IMR-90 (cell line): ENCODE results near the gene DSCAML1. TPM values are rescaled to one million over a fixed set of nuclear protein-coding genes. Genes with fewer than 3 reads are reported as not detected.
"Not testable (repeated sequence)": the region's sequence is repeated elsewhere in the genome, so short reads cannot be mapped to it uniquely, and the experiment has no call there.

Experiments used
- ATAC-seq: fragments of 200-7000 bp; cut with Tn5 transposase; 2 replicates; pipeline ENCODE4 v1.9.1; 2020; ENCODE audit warnings: low read depth, mild to moderate bottlenecking, moderate library complexity
- BruUV-seq: library from RNA; stranded (reverse); fragments of 400-500 nt; replicated peaks from 2 replicates; lab custom pipeline; 2021; lab: Mats Ljungman, UMichigan
- CTCF ChIA-PET: fragments of 300-600 bp; formaldehyde crosslinking; extraction: SDS; loops from one replicate; lab custom pipeline; 2021; ENCODE audit warnings: antibody characterized with exemption; lab: Yijun Ruan, JAX
- POLR2A ChIA-PET: fragments of 300-600 bp; sonication (Branson Sonifier 250); formaldehyde crosslinking; loops from one replicate; lab custom pipeline; 2022; ENCODE audit warnings: antibody characterized with exemption; ENCODE audit not compliant: unreplicated experiment; lab: Charles Lee
- DNase-seq: peaks from one replicate; pipeline ENCODE4 v3.0.0; 2013
- H2AFZ ChIP-seq: replicated peaks from 2 replicates; pipeline ENCODE3; 2013; ENCODE audit warnings: low read length, mild to moderate bottlenecking; ENCODE audit not compliant: poor library complexity
- H2AK5ac ChIP-seq: 2 replicates; pipeline ENCODE4 v1.6.1; 2013; ENCODE audit warnings: low read depth, low read length, inconsistent platforms
- H2AK9ac ChIP-seq: replicated peaks from 2 replicates; pipeline ENCODE3; 2013; ENCODE audit warnings: mild to moderate bottlenecking, low read depth, low read length, moderate library complexity; ENCODE audit not compliant: poor library complexity
- H2BK120ac ChIP-seq: 2 replicates; pipeline ENCODE4 v1.6.1; 2013; ENCODE audit warnings: low read depth, low read length, inconsistent platforms
- H2BK15ac ChIP-seq: 3 replicates; pipeline ENCODE4 v1.6.1; 2013; ENCODE audit warnings: low read depth, low read length, inconsistent platforms
- H2BK20ac ChIP-seq: 2 replicates; pipeline ENCODE4 v1.6.1; 2013; ENCODE audit warnings: low read depth, mild to moderate bottlenecking, inconsistent platforms, low read length, moderate library complexity
- H2BK5ac ChIP-seq: 2 replicates; pipeline ENCODE4 v1.6.1; 2013; ENCODE audit warnings: mild to moderate bottlenecking, low read depth, low read length, inconsistent platforms; ENCODE audit not compliant: poor library complexity, severe bottlenecking
- H3K14ac ChIP-seq: replicated peaks from 2 replicates; pipeline ENCODE4 v1.6.1; 2013; ENCODE audit warnings: low read depth, low read length, inconsistent platforms
- H3K18ac ChIP-seq: 2 replicates; pipeline ENCODE4 v1.6.1; 2013; ENCODE audit warnings: low read depth, low read length, control low read depth
- H3K23ac ChIP-seq: 2 replicates; pipeline ENCODE4 v1.6.1; 2013; ENCODE audit warnings: low read depth, low read length, inconsistent platforms
- H3K27ac ChIP-seq: 2 replicates; pipeline ENCODE4 v1.5.1; 2013; ENCODE audit warnings: mild to moderate bottlenecking, control low read depth, low read length; ENCODE audit not compliant: insufficient read depth
- H3K27me3 ChIP-seq: 2 replicates; pipeline ENCODE4 v1.6.1; 2013; ENCODE audit warnings: low read length; ENCODE audit not compliant: control insufficient read depth, insufficient read depth
- H3K36me3 ChIP-seq: 2 replicates; pipeline ENCODE4 v1.6.1; 2013; ENCODE audit warnings: low read length, mixed read lengths; ENCODE audit not compliant: control insufficient read depth, insufficient read depth
- H3K4ac ChIP-seq: 2 replicates; pipeline ENCODE4 v1.6.1; 2013; ENCODE audit warnings: low read depth, low read length, inconsistent platforms
- H3K4me1 ChIP-seq: 2 replicates; pipeline ENCODE4 v1.6.1; 2013; ENCODE audit warnings: low read length, mixed read lengths; ENCODE audit not compliant: control insufficient read depth, insufficient read depth
- H3K4me2 ChIP-seq: 2 replicates; pipeline ENCODE4 v1.6.1; 2013; ENCODE audit warnings: low read depth, mild to moderate bottlenecking, control low read depth, low read length, moderate library complexity
- H3K4me3 ChIP-seq: 2 replicates; pipeline ENCODE4 v1.5.1; 2013; ENCODE audit warnings: low read depth, mild to moderate bottlenecking, control low read depth, low read length, moderate library complexity; ENCODE audit not compliant: insufficient read depth
- H3K56ac ChIP-seq: 2 replicates; pipeline ENCODE4 v1.6.1; 2013; ENCODE audit warnings: low read length, inconsistent platforms; ENCODE audit not compliant: insufficient read depth; ENCODE audit errors: extremely low read depth
- H3K79me1 ChIP-seq, 2 experiments: 2 replicates each; pipeline ENCODE4 v1.6.1; 2013; ENCODE audit warnings: low read length in 2 of 2, inconsistent platforms in 1 of 2, low read depth in 1 of 2
- H3K9ac ChIP-seq: 2 replicates; pipeline ENCODE4 v1.6.1; 2013; ENCODE audit warnings: low read depth, low read length, control low read depth
- H3K9me1 ChIP-seq: 2 replicates; pipeline ENCODE4 v1.6.1; 2013; ENCODE audit warnings: low read length, inconsistent platforms; ENCODE audit not compliant: insufficient read depth
- H3K9me3 ChIP-seq: 2 replicates; pipeline ENCODE4 v1.6.1; 2013; ENCODE audit warnings: low read length; ENCODE audit not compliant: control insufficient read depth, insufficient read depth
- H4K20me1 ChIP-seq: 2 replicates; pipeline ENCODE4 v1.6.1; 2013; ENCODE audit warnings: low read length, inconsistent platforms; ENCODE audit not compliant: insufficient read depth
- H4K5ac ChIP-seq: 2 replicates; pipeline ENCODE4 v1.6.1; 2013; ENCODE audit warnings: mild to moderate bottlenecking, low read depth, low read length, control low read depth
- H4K8ac ChIP-seq, 2 experiments: 2 replicates each; pipeline ENCODE4 v1.6.1; 2013; ENCODE audit warnings: low read depth in 2 of 2, low read length in 2 of 2, control low read depth in 1 of 2, inconsistent platforms in 1 of 2
- H4K91ac ChIP-seq: 2 replicates; pipeline ENCODE4 v1.6.1; 2013; ENCODE audit warnings: low read depth, low read length, inconsistent platforms; ENCODE audit not compliant: insufficient read depth
- CEBPB ChIP-seq: IDR thresholded peaks from 2 replicates; pipeline ENCODE4 v1.6.1; 2012; ENCODE audit warnings: low read depth, low read length, improper control_type of control experiment
- NFE2L2 ChIP-seq: fragments of 150-350 bp; IDR thresholded peaks from 2 replicates; pipeline ENCODE4 v1.6.1; 2016; ENCODE audit warnings: low read depth, mild to moderate bottlenecking, low read length
- RCOR1 ChIP-seq: IDR thresholded peaks from 2 replicates; pipeline ENCODE4 v1.6.1; 2012; ENCODE audit warnings: mild to moderate bottlenecking, low read length, improper control_type of control experiment; ENCODE audit not compliant: insufficient replicate concordance
- WGBS, 2 experiments: methylation state at CpG; one replicate each; pipeline versions ENCODE4 v1.1.5 to v1.1.7; 2013; ENCODE audit warnings: missing lambda C conversion rate in 2 of 2; ENCODE audit not compliant: insufficient read length in 1 of 2; ENCODE audit errors: extremely low coverage in 2 of 2; 5-methylcytosine and 5-hydroxymethylcytosine counted together
- dilution Hi-C: fragments of 300-500 bp; cut with HindIII; formaldehyde crosslinking; loops from one replicate; pipeline ENCODE4 v1.14.3; 2018; ENCODE audit warnings: low sequenced_read_pairs; ENCODE audit not compliant: unreplicated experiment
- in situ Hi-C: fragments of 300-500 bp; cut with MboI; formaldehyde crosslinking; loops from 3 replicates; pipeline ENCODE4 v1.14.3; 2019; ENCODE audit warnings: low sequenced_read_pairs, inconsistent platforms, mixed read lengths
- intact Hi-C: fragments of 100-400 bp; cut with micrococcal nuclease; formaldehyde crosslinking; loops from 2 replicates; pipeline ENCODE4 v1.10.0; 2022
- polyA plus RNA-seq, 3 experiments: library from polyadenylated mRNA; depleted of rRNA; stranded (reverse); fragments of >200 nt; gene quantifications; 2 replicates each; pipeline ENCODE4 v1.2.3, GENCODE V29; 2012; ENCODE audit warnings: low replicate concordance in 1 of 3
- total RNA-seq: library from RNA; depleted of rRNA; stranded (reverse); fragments of >200 nt; gene quantifications from 2 replicates; pipeline ENCODE4 v1.2.3, GENCODE V29; 2012

Gene DSCAML1
- total and polyA plus RNA-seq, 2 of the 4 experiments (the other 2 are of a cell fraction), result not detected

GRCh38 chr11:117765068-117765467, 31.9 kb downstream of the DSCAML1 start:
- ChIA-PET CTCF (no interaction called here), POLR2A (no interaction called here)
- Histone ChIP-seq H3K27me3 (peaks cover 5% of the 10 kb centered on the region), H3K18ac (no peak overlapping the region), H4K5ac (no peak overlapping the region), H3K9me1 (no peaks in the 10 kb centered on the region), H2BK15ac (no peak overlapping the region), H2AK9ac (no peak overlapping the region), H3K9ac (no peak overlapping the region), H3K4me2 (no peak overlapping the region), H3K4me3 (no peak overlapping the region), H2BK5ac (no peak overlapping the region), H3K4me1 (no peaks in the 10 kb centered on the region), H3K23ac (no peak overlapping the region), H4K8ac (no peak overlapping the region), H2BK20ac (no peak overlapping the region), H3K36me3 (no peaks in the 10 kb centered on the region), H4K91ac (no peak overlapping the region), H4K20me1 (no peaks in the 10 kb centered on the region), H3K14ac (no peak overlapping the region), H3K9me3 (no peaks in the 10 kb centered on the region), H3K79me1 (no peaks in the 10 kb centered on the region), H2AK5ac (no peak overlapping the region), H3K27ac (no peak overlapping the region), H3K4ac (no peak overlapping the region), H2BK120ac (no peak overlapping the region), H2AFZ (no peak overlapping the region), H3K56ac (no peak overlapping the region)
- dilution Hi-C loops (no loop called here), in situ Hi-C loops (no loop called here), intact Hi-C loops (no loop called here)
- TF ChIP-seq RCOR1, result no peak
- no peak for TF ChIP-seq NFE2L2
- no peak for TF ChIP-seq CEBPB
- ATAC-seq (no peak), DNase-seq (no peak)
- WGBS, 2 experiments, result 8% methylated on average over 2 of the region's 5 CpGs; no CpG with 5 or more reads in 1 of the 2 experiments
- BruUV-seq, result no TSS peak

- BruUV-seq, result not testable (repeated sequence)
Measured at GRCh38 chr11:117763465-117763864, 33.6 kb downstream of the DSCAML1 start.

More at GRCh38 chr11:117763465-117763864, 33.6 kb downstream of the DSCAML1 start:
- H2BK20ac ChIP-seq, H2BK120ac ChIP-seq, H2AK9ac ChIP-seq, H3K18ac ChIP-seq, H3K9me1 ChIP-seq, in situ Hi-C loops, H2BK15ac ChIP-seq, H3K4me2 ChIP-seq, H3K9ac ChIP-seq, H3K56ac ChIP-seq, H3K27ac ChIP-seq, H2BK5ac ChIP-seq, H3K79me1 ChIP-seq, H4K8ac ChIP-seq, intact Hi-C loops, H3K27me3 ChIP-seq, H3K36me3 ChIP-seq, H3K4ac ChIP-seq, ATAC-seq, CTCF ChIA-PET, POLR2A ChIA-PET, H2AFZ ChIP-seq, H3K23ac ChIP-seq, DNase-seq, H4K20me1 ChIP-seq, H3K4me1 ChIP-seq, H3K14ac ChIP-seq, H2AK5ac ChIP-seq, H3K9me3 ChIP-seq, H3K4me3 ChIP-seq, H4K5ac ChIP-seq, dilution Hi-C loops, H4K91ac ChIP-seq: not testable (repeated sequence)
- WGBS, 2 experiments, result 40% methylated on average over 1 of the region's 5 CpGs; no CpG with 5 or more reads in 1 of the 2 experiments
